SU-DHL-6 (cell line): Measurements from ENCODE around the gene PPP1R3G.

Experiments
- H2AFZ ChIP-seq: fragments of 200-600 bp; sonication (generic); 2 replicates; pipeline ENCODE4 v1.6.1; 2014; ENCODE audit warnings: low read depth, mild to moderate bottlenecking, moderate library complexity, mixed read lengths, antibody characterized with exemption, low read length; ENCODE audit not compliant: severe bottlenecking
- H3F3A ChIP-seq: fragments of 200-600 bp; shearing (Covaris generic); 2 replicates; pipeline ENCODE4 v1.6.0; 2016; ENCODE audit warnings: antibody characterized with exemption, mild to moderate bottlenecking; ENCODE audit not compliant: insufficient read depth
- H3K27ac ChIP-seq: fragments of 200-600 bp; sonication (generic); 2 replicates; pipeline ENCODE4 v1.5.1; 2016; ENCODE audit warnings: low read depth, mild to moderate bottlenecking, low read length, moderate library complexity, mixed read lengths
- H3K27me3 ChIP-seq: fragments of 200-600 bp; sonication (generic), shearing (Covaris generic); 2 replicates; pipeline ENCODE4 v1.6.0; 2014; ENCODE audit warnings: mild to moderate bottlenecking, low read length
- H3K36me3 ChIP-seq: fragments of 200-600 bp; sonication (generic); 2 replicates; pipeline ENCODE4 v1.6.1; 2014; ENCODE audit warnings: mild to moderate bottlenecking, low read length, mixed read lengths
- H3K4me2 ChIP-seq: fragments of 300-600, 200-600 bp; shearing (Covaris generic), sonication (generic); 2 replicates; pipeline ENCODE4 v1.6.0; 2014; ENCODE audit warnings: low read length, low read depth, mild to moderate bottlenecking; ENCODE audit not compliant: poor library complexity, severe bottlenecking
- H3K4me3 ChIP-seq: fragments of 200-600 bp; sonication (generic); 2 replicates; pipeline ENCODE4 v1.5.1; 2014; ENCODE audit warnings: antibody characterized with exemption, low read length, mild to moderate bottlenecking, mixed read lengths; ENCODE audit not compliant: insufficient read depth, poor library complexity, severe bottlenecking
- H3K79me2 ChIP-seq: fragments of 200-600 bp; sonication (generic); 2 replicates; pipeline ENCODE4 v1.6.1; 2014; ENCODE audit warnings: mild to moderate bottlenecking, low read length, moderate library complexity; ENCODE audit not compliant: insufficient read depth
- H3K9ac ChIP-seq: fragments of 200-600 bp; sonication (generic); 2 replicates; pipeline ENCODE4 v1.7.0; 2014; ENCODE audit warnings: mild to moderate bottlenecking, low read length
- H3K9me2 ChIP-seq: fragments of 200-600 bp; sonication (generic); replicated peaks from 2 replicates; pipeline ENCODE4 v1.6.1; 2014; ENCODE audit warnings: low read length; ENCODE audit not compliant: insufficient read depth
- H3K9me3 ChIP-seq: fragments of 200-600 bp; sonication (generic); 2 replicates; pipeline ENCODE4 v1.6.1; 2014; ENCODE audit warnings: low read length, mixed read lengths; ENCODE audit not compliant: insufficient read depth
- H4K20me1 ChIP-seq: fragments of 200-600 bp; sonication (generic); 2 replicates; pipeline ENCODE4 v1.6.1; 2014; ENCODE audit warnings: low read depth, mild to moderate bottlenecking, antibody characterized with exemption, low read length, moderate library complexity, mixed read lengths
- EZH2phosphoT487 ChIP-seq: fragments of 200-600 bp; sonication (generic), shearing (Covaris generic); conservative IDR thresholded peaks from 2 replicates; pipeline ENCODE4 v1.6.1; 2018; ENCODE audit warnings: mild to moderate bottlenecking, antibody characterized with exemption, low read length, moderate library complexity, mixed read lengths
- TF ChIP-seq, protein P1 (sequence below): fragments of 200-600 bp; sonication (generic); IDR thresholded peaks from one replicate; pipeline ENCODE4 v1.5.1; 2017; ENCODE audit warnings: antibody characterized with exemption, mild to moderate bottlenecking, low read length, moderate library complexity; ENCODE audit not compliant: insufficient read depth, poor library complexity, severe bottlenecking

The PPP1R3G gene

DNA sequence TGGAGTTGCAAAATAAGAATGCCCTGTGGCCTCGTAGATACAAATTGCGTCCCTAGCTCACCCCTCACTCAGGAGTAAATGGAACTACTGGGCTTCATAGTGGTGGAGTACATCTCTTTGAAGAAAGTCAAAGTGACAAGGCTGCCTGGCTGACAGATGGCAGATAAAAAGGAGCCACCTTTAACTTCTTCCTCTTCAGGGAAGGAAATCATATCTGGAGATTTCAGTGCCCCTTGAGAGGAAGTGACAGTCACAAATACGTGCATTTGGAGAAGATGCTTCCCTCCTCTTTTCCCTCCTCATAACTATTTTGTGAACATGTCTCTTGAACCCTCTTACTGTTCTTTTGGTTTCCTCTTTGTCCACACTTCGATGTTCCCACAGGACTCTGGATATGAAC, 43.2 kb downstream of the PPP1R3G start:
- Histone ChIP-seq H3K9me3 (no peaks in the 10 kb centered on the region), H3K36me3 (no peaks in the 10 kb centered on the region), H3F3A (no peaks in the 10 kb centered on the region), H3K9ac (no peak overlapping the region), H2AFZ (no peak overlapping the region), H4K20me1 (no peaks in the 10 kb centered on the region), H3K27ac (no peak overlapping the region), H3K27me3 (no peaks in the 10 kb centered on the region), H3K4me2 (no peak overlapping the region), H3K79me2 (no peaks in the 10 kb centered on the region), H3K4me3 (no peak overlapping the region), H3K9me2 (no peaks in the 10 kb centered on the region)
- TF ChIP-seq, protein P1, sequence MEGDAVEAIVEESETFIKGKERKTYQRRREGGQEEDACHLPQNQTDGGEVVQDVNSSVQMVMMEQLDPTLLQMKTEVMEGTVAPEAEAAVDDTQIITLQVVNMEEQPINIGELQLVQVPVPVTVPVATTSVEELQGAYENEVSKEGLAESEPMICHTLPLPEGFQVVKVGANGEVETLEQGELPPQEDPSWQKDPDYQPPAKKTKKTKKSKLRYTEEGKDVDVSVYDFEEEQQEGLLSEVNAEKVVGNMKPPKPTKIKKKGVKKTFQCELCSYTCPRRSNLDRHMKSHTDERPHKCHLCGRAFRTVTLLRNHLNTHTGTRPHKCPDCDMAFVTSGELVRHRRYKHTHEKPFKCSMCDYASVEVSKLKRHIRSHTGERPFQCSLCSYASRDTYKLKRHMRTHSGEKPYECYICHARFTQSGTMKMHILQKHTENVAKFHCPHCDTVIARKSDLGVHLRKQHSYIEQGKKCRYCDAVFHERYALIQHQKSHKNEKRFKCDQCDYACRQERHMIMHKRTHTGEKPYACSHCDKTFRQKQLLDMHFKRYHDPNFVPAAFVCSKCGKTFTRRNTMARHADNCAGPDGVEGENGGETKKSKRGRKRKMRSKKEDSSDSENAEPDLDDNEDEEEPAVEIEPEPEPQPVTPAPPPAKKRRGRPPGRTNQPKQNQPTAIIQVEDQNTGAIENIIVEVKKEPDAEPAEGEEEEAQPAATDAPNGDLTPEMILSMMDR: no peak
- no peak for TF ChIP-seq EZH2phosphoT487

DNA sequence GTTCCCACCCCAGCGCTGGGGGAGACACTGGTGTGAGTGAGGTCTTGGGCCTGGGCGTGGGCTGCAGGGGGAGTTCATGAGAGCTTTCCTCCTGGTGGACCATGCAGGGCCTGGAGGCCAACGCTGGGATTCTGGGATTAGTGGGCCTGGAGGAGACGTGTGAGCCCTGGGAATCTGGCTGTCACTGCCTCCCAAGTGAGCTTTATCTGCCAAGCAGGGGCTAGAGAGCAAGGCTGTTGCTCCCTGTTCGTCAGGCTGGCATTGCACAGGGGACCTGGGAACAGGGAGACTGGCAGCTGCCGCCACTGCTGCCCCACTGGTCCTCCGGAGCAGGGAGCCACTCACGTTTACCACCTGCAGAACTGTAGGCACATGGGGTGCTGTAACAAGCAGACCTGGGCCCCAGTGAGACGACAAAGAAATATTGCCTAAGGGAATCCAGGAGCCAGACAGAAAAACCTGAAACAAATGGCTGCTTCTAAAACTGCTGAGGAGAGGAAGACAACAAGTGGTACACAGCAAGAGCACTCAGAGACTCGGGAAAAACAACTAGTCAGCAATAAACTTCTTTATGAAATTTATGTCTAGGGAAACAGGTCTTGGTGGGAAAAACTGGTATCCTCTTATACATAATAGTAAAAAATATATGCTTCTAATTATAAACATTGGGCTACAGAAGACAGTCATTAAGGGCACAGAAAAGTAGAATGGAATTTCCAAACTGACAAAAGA, 45.2 kb downstream of the PPP1R3G start:
- Histone ChIP-seq H3K9me2 (no peaks in the 10 kb centered on the region), H3K4me2 (no peak overlapping the region), H3K36me3 (no peaks in the 10 kb centered on the region), H3K27me3 (no peaks in the 10 kb centered on the region), H3K9ac (no peak overlapping the region), H4K20me1 (no peaks in the 10 kb centered on the region), H3F3A (no peaks in the 10 kb centered on the region), H3K79me2 (no peaks in the 10 kb centered on the region), H3K4me3 (no peak overlapping the region), H3K9me3 (no peaks in the 10 kb centered on the region), H2AFZ (no peak overlapping the region), H3K27ac (no peak overlapping the region)
- no peak for TF ChIP-seq EZH2phosphoT487
- TF ChIP-seq, protein P1: no peak

DNA sequence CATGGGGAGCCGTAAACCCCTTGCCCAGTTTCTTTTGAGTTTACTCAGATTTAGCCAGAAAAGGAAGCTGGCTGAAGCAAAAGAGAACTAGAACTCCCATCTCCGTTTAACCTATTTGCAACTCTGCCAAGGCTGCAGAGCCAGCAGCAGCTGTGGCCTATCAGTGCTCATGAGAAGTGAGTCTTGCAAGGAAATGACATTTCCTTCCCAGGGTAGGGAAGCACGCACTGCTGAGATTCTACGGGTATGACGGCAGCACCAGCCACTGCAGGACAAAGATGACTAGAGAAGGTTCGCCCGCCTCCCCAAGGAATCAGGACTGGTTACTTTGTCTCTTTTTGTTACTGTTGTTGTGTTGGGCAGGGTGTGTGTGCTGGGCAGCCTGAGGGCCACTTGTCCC, 47.6 kb downstream of the PPP1R3G start:
- no peaks in the 10 kb centered on the region for H3K79me2 ChIP-seq
- H4K20me1 ChIP-seq: no peaks in the 10 kb centered on the region
- H3K36me3 ChIP-seq: no peaks in the 10 kb centered on the region
- H3K9me3 ChIP-seq: no peaks in the 10 kb centered on the region
- no peaks in the 10 kb centered on the region for H3F3A ChIP-seq
- no peaks in the 10 kb centered on the region for H3K27me3 ChIP-seq
- no peak for TF ChIP-seq EZH2phosphoT487
- TF ChIP-seq, protein P1: no peak
- H3K9ac ChIP-seq: no peak overlapping the region
- H3K27ac ChIP-seq: no peak overlapping the region
- H2AFZ ChIP-seq: no peak overlapping the region
- H3K4me3 ChIP-seq: no peak overlapping the region
- H3K4me2 ChIP-seq: no peak overlapping the region
- no peaks in the 10 kb centered on the region for H3K9me2 ChIP-seq
